HepG2 (cell line): ENCODE results near the gene ATP6V0E1. TPM values are rescaled to one million over a fixed set of nuclear protein-coding genes. Genes with fewer than 3 reads are reported as not detected.

Source experiments
- AKAP8 ChIP-seq: sonication (generic); formaldehyde crosslinking; IDR thresholded peaks from 2 replicates; pipeline ENCODE4 v1.5.1; 2020; ENCODE audit warnings: mild to moderate bottlenecking, missing genetic modification reagents
- CTCF ChIP-seq: sonication (generic); formaldehyde crosslinking; IDR thresholded peaks from 2 replicates; pipeline ENCODE4 v1.5.0; 2020; ENCODE audit warnings: mild to moderate bottlenecking, missing genetic modification reagents, moderate library complexity
- DNMT1 ChIP-seq: sonication (generic); formaldehyde crosslinking; IDR thresholded peaks from 2 replicates; pipeline ENCODE4 v1.5.1; 2020; ENCODE audit warnings: mild to moderate bottlenecking, missing genetic modification reagents
- FOXJ3 ChIP-seq: sonication (generic); formaldehyde crosslinking; IDR thresholded peaks from 2 replicates; pipeline ENCODE4 v1.4.0; 2020; ENCODE audit warnings: missing genetic modification reagents, mild to moderate bottlenecking, borderline replicate concordance
- HES4 ChIP-seq: sonication (generic); formaldehyde crosslinking; IDR thresholded peaks from 2 replicates; pipeline ENCODE4 v1.9.0; 2021; ENCODE audit warnings: mild to moderate bottlenecking, missing genetic modification reagents, borderline replicate concordance
- MAZ ChIP-seq, 2 experiments: sonication (generic) in 1 of 2; formaldehyde crosslinking in 1 of 2; IDR thresholded peaks; 2 replicates each; pipeline versions ENCODE4 v1.5.0 to v1.6.1; 2012 to 2020; ENCODE audit warnings: low read depth in 2 of 2, mild to moderate bottlenecking in 2 of 2, borderline replicate concordance in 1 of 2, improper control_type of control experiment in 1 of 2, low read length in 1 of 2, missing genetic modification reagents in 1 of 2, moderate library complexity in 1 of 2
- MEF2D ChIP-seq: sonication (generic); formaldehyde crosslinking; IDR thresholded peaks from 2 replicates; pipeline ENCODE4 v1.5.1; 2020; ENCODE audit warnings: mild to moderate bottlenecking, missing genetic modification reagents
- MXI1 ChIP-seq: IDR thresholded peaks from 3 replicates; pipeline ENCODE4 v1.6.1; 2012; ENCODE audit warnings: low read depth, low read length, inconsistent platforms, borderline replicate concordance
- MYC ChIP-seq: sonication (generic); formaldehyde crosslinking; IDR thresholded peaks from 2 replicates; pipeline ENCODE4 v1.9.0; 2021; ENCODE audit warnings: missing genetic modification reagents, borderline replicate concordance
- PHF8 ChIP-seq: sonication (generic); formaldehyde crosslinking; IDR thresholded peaks from 2 replicates; pipeline ENCODE4 v1.5.0; 2020; ENCODE audit warnings: missing genetic modification reagents
- PRMT3 ChIP-seq: sonication (generic); formaldehyde crosslinking; IDR thresholded peaks from 2 replicates; pipeline ENCODE4 v1.8.1; 2022; ENCODE audit warnings: low read depth, mild to moderate bottlenecking, moderate library complexity, missing genetic modification reagents, borderline replicate concordance
- SKIL ChIP-seq: sonication (generic); formaldehyde crosslinking; IDR thresholded peaks from 2 replicates; pipeline ENCODE4 v1.8.0; 2022; ENCODE audit warnings: missing genetic modification reagents, mild to moderate bottlenecking, moderate library complexity, borderline replicate concordance
- TCF7L2 ChIP-seq: IDR thresholded peaks from 2 replicates; pipeline ENCODE4 v1.6.1; 2011; ENCODE audit warnings: mild to moderate bottlenecking, low read depth, low read length, moderate library complexity
- ZFY ChIP-seq: sonication (generic); formaldehyde crosslinking; IDR thresholded peaks from 2 replicates; pipeline ENCODE4 v1.4.0; 2020; ENCODE audit warnings: missing genetic modification reagents
- ZNF260 ChIP-seq: sonication (generic); formaldehyde crosslinking; IDR thresholded peaks from 2 replicates; pipeline ENCODE4 v1.4.0; 2020; ENCODE audit warnings: missing genetic modification reagents, low read depth, mild to moderate bottlenecking, borderline replicate concordance
- ZNF362 ChIP-seq: sonication (generic); formaldehyde crosslinking; IDR thresholded peaks from 2 replicates; pipeline ENCODE4 v1.4.0; 2020; ENCODE audit warnings: missing genetic modification reagents, mild to moderate bottlenecking, borderline replicate concordance
- ZNF441 ChIP-seq: sonication (generic); formaldehyde crosslinking; IDR thresholded peaks from 2 replicates; pipeline ENCODE4 v1.7.0; 2021; ENCODE audit warnings: missing genetic modification reagents, borderline replicate concordance
- ZNF556 ChIP-seq: sonication (generic); formaldehyde crosslinking; IDR thresholded peaks from 2 replicates; pipeline ENCODE4 v1.4.0; 2020; ENCODE audit warnings: mild to moderate bottlenecking, missing genetic modification reagents, borderline replicate concordance
- ZNF619 ChIP-seq: sonication (generic); formaldehyde crosslinking; IDR thresholded peaks from 2 replicates; pipeline ENCODE4 v1.4.0; 2020; ENCODE audit warnings: mild to moderate bottlenecking, missing genetic modification reagents
- ZNF768 ChIP-seq: sonication (generic); formaldehyde crosslinking; IDR thresholded peaks from 2 replicates; pipeline ENCODE4 v1.4.0; 2020; ENCODE audit warnings: missing genetic modification reagents
- ZNF772 ChIP-seq: sonication (generic); formaldehyde crosslinking; IDR thresholded peaks from 2 replicates; pipeline ENCODE4 v1.5.0; 2020; ENCODE audit warnings: mild to moderate bottlenecking, missing genetic modification reagents
- ZNF777 ChIP-seq: sonication (generic); formaldehyde crosslinking; IDR thresholded peaks from 2 replicates; pipeline ENCODE4 v1.4.0; 2020; ENCODE audit warnings: missing genetic modification reagents
- polyA plus RNA-seq, 8 experiments: library from polyadenylated mRNA; depleted of rRNA in 3 of 8; stranded (reverse) in 7 of 8; unstranded in 1 of 8; fragments of >200 nt; fragmentation: Illumina TruSeq in 4 of 8; extraction: Trizol in 4 of 8; gene quantifications; 2 replicates each; pipeline versions ENCODE4 v1.2.1 to v1.2.3, GENCODE V29; 2011 to 2016; ENCODE audit warnings: low read depth in 4 of 8, missing spikeins in 1 of 8, mixed read lengths in 1 of 8; ENCODE audit not compliant: insufficient read depth in 1 of 8
- total RNA-seq, 5 experiments: library from RNA; depleted of rRNA; stranded (reverse); fragments of >200 nt; fragmentation: Illumina TruSeq; extraction: Trizol; gene quantifications; 2 replicates each; pipeline ENCODE4 v1.2.3, GENCODE V29; 2016; ENCODE audit warnings: low read depth in 1 of 5

Gene ATP6V0E1
- total and polyA plus RNA-seq, 2 of the 13 experiments (the other 11 are each of a cell fraction or from before 2014, with no cell fraction given): 143 to 215 TPM

- peak; percentile 52; the same call in 1 of the 3 replicates for TF ChIP-seq MXI1
- no peak for TF ChIP-seq SKIL (CRISPR knock-in tag)
- 0 out of 2 replicates have a peak, but pooled peaks have one; percentile 7 for TF ChIP-seq ZNF619 (CRISPR knock-in tag)
- no peak for TF ChIP-seq PRMT3 (CRISPR knock-in tag)
- TF ChIP-seq MYC (CRISPR knock-in tag): peak; percentile 39; the same call in 1 of the 2 replicates
- no peak for TF ChIP-seq DNMT1 (CRISPR knock-in tag)
- peak; percentile 13; the same call in 1 of the 2 replicates for TF ChIP-seq ZNF556 (CRISPR knock-in tag)
- TF ChIP-seq AKAP8 (CRISPR knock-in tag): no peak
- TF ChIP-seq TCF7L2: no peak
- 0 out of 2 replicates have a peak, but pooled peaks have one; percentile 18 for TF ChIP-seq ZNF777 (CRISPR knock-in tag)
- TF ChIP-seq MAZ (IDR thresholded peaks at IDR 0.05; ENCODE audit: borderline replicate concordance, low read depth, low read length): no peak
- peak; percentile 71; the same call in 1 of the 2 replicates for TF ChIP-seq MAZ (CRISPR knock-in tag; IDR thresholded peaks at IDR 0.05; ENCODE audit: low read depth)
- TF ChIP-seq ZNF441 (CRISPR knock-in tag): no peak
- 0 out of 2 replicates have a peak, but pooled peaks have one; percentile 21 for TF ChIP-seq ZNF772
- TF ChIP-seq CTCF: no peak; the same call in 1 of the 2 replicates
- TF ChIP-seq ZNF260 (CRISPR knock-in tag): no peak
- TF ChIP-seq FOXJ3: no peak
- TF ChIP-seq PHF8 (CRISPR knock-in tag): peak; percentile 77
- 0 out of 2 replicates have a peak, but pooled peaks have one; percentile 12 for TF ChIP-seq ZNF362 (CRISPR knock-in tag)
- TF ChIP-seq ZFY: peak; percentile 78; the same call in 1 of the 2 replicates
- TF ChIP-seq ZNF768 (CRISPR knock-in tag): peak; percentile 57; the same call in 1 of the 2 replicates
- TF ChIP-seq MEF2D (CRISPR knock-in tag): 0 out of 2 replicates have a peak, but pooled peaks have one; percentile 23
- no peak; the same call in 1 of the 2 replicates for TF ChIP-seq HES4 (CRISPR knock-in tag)
Measured at GRCh38 chr5:172958331-172959046, 25.1 kb upstream of the ATP6V0E1 start (continued).
